Measurements from ENCODE around the gene CLCN1.

DNA sequence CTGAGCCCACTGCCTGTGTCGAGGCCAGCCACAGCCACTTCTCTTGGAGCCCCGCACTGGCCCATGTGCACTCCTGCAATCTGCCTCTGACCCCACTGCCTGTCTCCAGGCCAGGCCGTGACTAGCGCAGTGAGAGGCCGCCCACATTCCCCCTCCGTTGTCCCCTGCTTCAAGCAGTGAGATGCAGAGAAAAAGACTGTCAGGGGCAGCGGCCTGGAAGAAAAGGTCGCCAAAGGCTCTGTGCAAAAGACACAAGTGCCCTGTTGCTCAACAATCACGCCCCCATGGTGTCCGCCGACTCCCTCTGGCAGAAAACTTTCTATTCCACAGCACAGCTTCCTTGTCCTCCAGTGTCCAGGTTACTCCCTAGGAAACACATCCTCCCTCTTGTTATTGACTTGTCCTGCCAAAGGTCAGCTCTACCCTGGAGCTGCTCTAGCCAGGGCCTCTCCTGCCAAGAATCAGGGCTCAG is 36.7 kb downstream of the CLCN1 start:
- TF ChIP-seq, protein P1, sequence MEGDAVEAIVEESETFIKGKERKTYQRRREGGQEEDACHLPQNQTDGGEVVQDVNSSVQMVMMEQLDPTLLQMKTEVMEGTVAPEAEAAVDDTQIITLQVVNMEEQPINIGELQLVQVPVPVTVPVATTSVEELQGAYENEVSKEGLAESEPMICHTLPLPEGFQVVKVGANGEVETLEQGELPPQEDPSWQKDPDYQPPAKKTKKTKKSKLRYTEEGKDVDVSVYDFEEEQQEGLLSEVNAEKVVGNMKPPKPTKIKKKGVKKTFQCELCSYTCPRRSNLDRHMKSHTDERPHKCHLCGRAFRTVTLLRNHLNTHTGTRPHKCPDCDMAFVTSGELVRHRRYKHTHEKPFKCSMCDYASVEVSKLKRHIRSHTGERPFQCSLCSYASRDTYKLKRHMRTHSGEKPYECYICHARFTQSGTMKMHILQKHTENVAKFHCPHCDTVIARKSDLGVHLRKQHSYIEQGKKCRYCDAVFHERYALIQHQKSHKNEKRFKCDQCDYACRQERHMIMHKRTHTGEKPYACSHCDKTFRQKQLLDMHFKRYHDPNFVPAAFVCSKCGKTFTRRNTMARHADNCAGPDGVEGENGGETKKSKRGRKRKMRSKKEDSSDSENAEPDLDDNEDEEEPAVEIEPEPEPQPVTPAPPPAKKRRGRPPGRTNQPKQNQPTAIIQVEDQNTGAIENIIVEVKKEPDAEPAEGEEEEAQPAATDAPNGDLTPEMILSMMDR (IDR thresholded peaks at IDR 0.05), result no peak
- TF ChIP-seq POLR2A (IDR thresholded peaks at IDR 0.05), result no peak
